Measurements from ENCODE around the gene CACNA1I.

Gene CACNA1I

DNA sequence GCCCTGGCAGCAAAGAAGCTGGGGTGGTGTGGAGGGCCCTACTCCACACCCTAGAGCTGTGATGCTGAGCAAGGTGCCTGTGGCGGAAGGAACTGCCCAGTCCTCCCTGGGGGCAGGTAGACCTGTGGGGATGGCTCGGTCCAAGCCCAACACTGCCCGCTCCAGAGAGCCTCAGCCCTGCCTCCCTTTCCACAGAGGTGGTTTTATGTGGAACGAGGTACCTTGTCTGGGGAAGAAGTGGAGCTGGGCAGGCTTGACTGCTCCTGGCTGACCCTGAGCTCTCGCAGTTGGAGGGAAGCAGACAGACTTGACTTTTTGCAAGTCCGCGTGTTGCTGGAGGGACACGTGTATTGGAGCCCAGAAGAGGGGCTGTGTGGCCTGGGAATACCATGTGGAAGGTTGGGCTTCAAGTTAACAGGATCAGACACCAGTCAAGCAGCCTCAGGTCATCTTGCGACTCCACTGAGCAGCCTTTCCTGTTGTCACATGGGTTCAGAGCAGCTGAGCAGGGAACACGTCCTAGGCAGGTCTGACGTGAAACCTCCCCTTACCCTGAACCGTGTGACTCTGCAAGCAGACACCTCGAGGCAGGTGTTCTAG lies 117.7 kb downstream of the CACNA1I start:
- H3K27me3 ChIP-seq (ENCODE audit: insufficient read depth, poor library complexity, severe bottlenecking) = peaks cover 16% of the 10 kb centered on the region
- H3K9me3 ChIP-seq (ENCODE audit: severe bottlenecking) = no peaks in the 10 kb centered on the region
- no peaks in the 10 kb centered on the region for H3K36me3 ChIP-seq (ENCODE audit: low read depth)
- DNase-seq (ENCODE audit: low spot score) (no peak), ATAC-seq (ENCODE audit: low read depth) (no peak)
- H3K27ac ChIP-seq (ENCODE audit: poor library complexity, severe bottlenecking) = no peak overlapping the region
- no peaks in the 10 kb centered on the region for H3K4me1 ChIP-seq (ENCODE audit: insufficient read depth, poor library complexity, severe bottlenecking)
- TF ChIP-seq, protein P1, sequence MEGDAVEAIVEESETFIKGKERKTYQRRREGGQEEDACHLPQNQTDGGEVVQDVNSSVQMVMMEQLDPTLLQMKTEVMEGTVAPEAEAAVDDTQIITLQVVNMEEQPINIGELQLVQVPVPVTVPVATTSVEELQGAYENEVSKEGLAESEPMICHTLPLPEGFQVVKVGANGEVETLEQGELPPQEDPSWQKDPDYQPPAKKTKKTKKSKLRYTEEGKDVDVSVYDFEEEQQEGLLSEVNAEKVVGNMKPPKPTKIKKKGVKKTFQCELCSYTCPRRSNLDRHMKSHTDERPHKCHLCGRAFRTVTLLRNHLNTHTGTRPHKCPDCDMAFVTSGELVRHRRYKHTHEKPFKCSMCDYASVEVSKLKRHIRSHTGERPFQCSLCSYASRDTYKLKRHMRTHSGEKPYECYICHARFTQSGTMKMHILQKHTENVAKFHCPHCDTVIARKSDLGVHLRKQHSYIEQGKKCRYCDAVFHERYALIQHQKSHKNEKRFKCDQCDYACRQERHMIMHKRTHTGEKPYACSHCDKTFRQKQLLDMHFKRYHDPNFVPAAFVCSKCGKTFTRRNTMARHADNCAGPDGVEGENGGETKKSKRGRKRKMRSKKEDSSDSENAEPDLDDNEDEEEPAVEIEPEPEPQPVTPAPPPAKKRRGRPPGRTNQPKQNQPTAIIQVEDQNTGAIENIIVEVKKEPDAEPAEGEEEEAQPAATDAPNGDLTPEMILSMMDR (IDR thresholded peaks at IDR 0.05; ENCODE audit: poor library complexity, severe bottlenecking) = no peak
- H3K4me3 ChIP-seq (ENCODE audit: severe bottlenecking) = no peak overlapping the region

DNA sequence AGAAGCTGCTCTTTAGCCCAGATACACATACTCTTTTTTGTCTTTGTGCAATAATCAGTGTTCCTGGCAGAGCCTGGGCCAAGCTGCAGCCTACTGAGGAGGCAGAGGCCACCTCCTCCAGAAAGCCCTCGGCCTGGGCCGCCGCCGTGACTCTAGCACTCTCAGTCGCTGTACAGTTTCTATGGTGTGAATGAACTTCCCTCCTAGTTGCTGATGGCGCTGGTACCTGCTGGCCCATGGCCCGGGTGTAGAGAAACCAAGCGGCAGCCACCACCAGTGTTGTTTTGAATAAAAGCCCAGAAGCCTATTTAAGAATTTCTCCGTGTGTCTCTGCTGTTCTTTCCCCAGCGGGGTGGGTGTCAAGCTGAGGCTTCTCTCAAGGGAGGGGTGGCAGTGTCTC lies 118.9 kb downstream of the CACNA1I start:
- H3K9me3 ChIP-seq (ENCODE audit: severe bottlenecking) = no peaks in the 10 kb centered on the region
- no peaks in the 10 kb centered on the region for H3K4me1 ChIP-seq (ENCODE audit: insufficient read depth, poor library complexity, severe bottlenecking)
- no peak overlapping the region for H3K27ac ChIP-seq (ENCODE audit: poor library complexity, severe bottlenecking)
- peaks cover 16% of the 10 kb centered on the region for H3K27me3 ChIP-seq (ENCODE audit: insufficient read depth, poor library complexity, severe bottlenecking)
- ATAC-seq (ENCODE audit: low read depth) (no peak), DNase-seq (ENCODE audit: low spot score) (no peak)
- H3K4me3 ChIP-seq (ENCODE audit: severe bottlenecking) = no peak overlapping the region
- TF ChIP-seq, protein P1 (IDR thresholded peaks at IDR 0.05; ENCODE audit: poor library complexity, severe bottlenecking) = no peak
- no peaks in the 10 kb centered on the region for H3K36me3 ChIP-seq (ENCODE audit: low read depth)

GRCh38 chr22:39690881-39691605 lies 120.5 kb downstream of the CACNA1I start:
- TF ChIP-seq, protein P1 (IDR thresholded peaks at IDR 0.05; ENCODE audit: poor library complexity, severe bottlenecking) = no peak
- no peak overlapping the region for H3K4me3 ChIP-seq (ENCODE audit: severe bottlenecking)
- no peaks in the 10 kb centered on the region for H3K4me1 ChIP-seq (ENCODE audit: insufficient read depth, poor library complexity, severe bottlenecking)
- no peak for ATAC-seq (ENCODE audit: low read depth)
- H3K36me3 ChIP-seq (ENCODE audit: low read depth) = no peaks in the 10 kb centered on the region
- no peak overlapping the region for H3K27ac ChIP-seq (ENCODE audit: poor library complexity, severe bottlenecking)
- H3K9me3 ChIP-seq (ENCODE audit: severe bottlenecking) = no peaks in the 10 kb centered on the region
- peaks cover 16% of the 10 kb centered on the region for H3K27me3 ChIP-seq (ENCODE audit: insufficient read depth, poor library complexity, severe bottlenecking)
- no peak for DNase-seq (ENCODE audit: low spot score)

GRCh38 chr22:39693943-39694500 lies 123.5 kb downstream of the CACNA1I start:
- ATAC-seq (ENCODE audit: low read depth) (no peak), DNase-seq (ENCODE audit: low spot score) (no peak)
- no peaks in the 10 kb centered on the region for H3K4me1 ChIP-seq (ENCODE audit: insufficient read depth, poor library complexity, severe bottlenecking)
- H3K36me3 ChIP-seq (ENCODE audit: low read depth) = no peaks in the 10 kb centered on the region
- peaks cover 16% of the 10 kb centered on the region for H3K27me3 ChIP-seq (ENCODE audit: insufficient read depth, poor library complexity, severe bottlenecking)
- no peak overlapping the region for H3K27ac ChIP-seq (ENCODE audit: poor library complexity, severe bottlenecking)
- TF ChIP-seq, protein P1 (IDR thresholded peaks at IDR 0.05; ENCODE audit: poor library complexity, severe bottlenecking) = no peak
- H3K4me3 ChIP-seq (ENCODE audit: severe bottlenecking) = no peak overlapping the region
- H3K9me3 ChIP-seq (ENCODE audit: severe bottlenecking) = no peaks in the 10 kb centered on the region

All from RWPE2 (cell line).